IPS DF 4.7 (cell line): Measurements from ENCODE around the gene RINT1.

ENCODE experiments used
- DNase-seq: peaks from one replicate; pipeline ENCODE4 v3.0.0-alpha.2; 2013; ENCODE audit warnings: low spot score; ENCODE audit errors: extremely low read depth

The RINT1 gene

GRCh38 chr7:105532709-105533460 is 884 bp downstream of the RINT1 start:
- no peak for DNase-seq

GRCh38 chr7:105538339-105538738 is 6.3 kb downstream of the RINT1 start:
- no peak for DNase-seq

- no peak for DNase-seq
These were observed 27.9 kb downstream of the RINT1 start for GRCh38 chr7:105559926-105560325.

GRCh38 chr7:105565190-105565589 is 33.2 kb downstream of the RINT1 start:
- DNase-seq, result no peak

- no peak for DNase-seq
These were observed 35.0 kb downstream of the RINT1 start for GRCh38 chr7:105567024-105567423.

- no peak for DNase-seq
These were observed 35.8 kb downstream of the RINT1 start for GRCh38 chr7:105567821-105568220.

GRCh38 chr7:105571891-105572290 is 39.9 kb downstream of the RINT1 start:
- no peak for DNase-seq

GRCh38 chr7:105577251-105577650 is 45.2 kb downstream of the RINT1 start:
- DNase-seq, result no peak

GRCh38 chr7:105578496-105578895 is 46.5 kb downstream of the RINT1 start:
- no peak for DNase-seq

GRCh38 chr7:105580022-105580740 is 48.2 kb downstream of the RINT1 start:
- DNase-seq, result no peak

GRCh38 chr7:105581066-105581811 is 49.2 kb downstream of the RINT1 start, which contains the start of gene EFCAB10:
EFCAB10 (minus strand) TSS chr7:105581493; CDS start chr7:105581463, 30 bp downstream.
- peak; percentile 90 for DNase-seq

GRCh38 chr7:105583061-105583460 is 51.1 kb downstream of the RINT1 start:
- DNase-seq, result no peak

GRCh38 chr7:105584165-105584564 is 52.2 kb downstream of the RINT1 start:
- no peak for DNase-seq

- no peak for DNase-seq
These were observed 54.0 kb downstream of the RINT1 start for GRCh38 chr7:105585850-105586500.

GRCh38 chr7:105587909-105588635 is 56.1 kb downstream of the RINT1 start:
- no peak for DNase-seq

- peak; percentile 56 for DNase-seq
These were observed 57.5 kb downstream of the RINT1 start for GRCh38 chr7:105589356-105590077.

- no peak for DNase-seq
These were observed 58.8 kb downstream of the RINT1 start for GRCh38 chr7:105590793-105591192.

GRCh38 chr7:105591522-105591921 is 59.5 kb downstream of the RINT1 start:
- no peak for DNase-seq

- DNase-seq, result no peak
These were observed 62.0 kb downstream of the RINT1 start for GRCh38 chr7:105594034-105594433.

- no peak for DNase-seq
These were observed 64.9 kb downstream of the RINT1 start for GRCh38 chr7:105596866-105597265.
